Aorta (tissue), 5 donors: ENCODE data around the gene R3HDM4. TPM values are rescaled to one million over a fixed set of nuclear protein-coding genes. Genes with fewer than 3 reads are reported as not detected.

ENCODE experiments used
- ATAC-seq: fragments of 200-7000 bp; cut with Tn5 transposase; one replicate; pipeline ENCODE4 v1.9.1; 2022; ENCODE audit warnings: moderate library complexity; ENCODE audit not compliant: low FRiP score
- DNase-seq, 2 donors: peaks; one replicate each; pipeline ENCODE4 v3.0.0-alpha.2; 2020
- H3K27ac ChIP-seq, 2 donors: one replicate each; pipeline ENCODE4 v1.5.1; 2013; ENCODE audit warnings: low read length in 2 of 2, mild to moderate bottlenecking in 2 of 2, moderate library complexity in 2 of 2, control low read depth in 1 of 2, inconsistent platforms in 1 of 2, low read depth in 1 of 2
- H3K27me3 ChIP-seq, 2 donors: one replicate each; pipeline ENCODE4 v1.6.1; 2013; ENCODE audit warnings: control low read depth in 1 of 2, low read length in 1 of 2, mild to moderate bottlenecking in 1 of 2, moderate library complexity in 1 of 2; ENCODE audit not compliant: insufficient read depth in 2 of 2, control insufficient read depth in 1 of 2
- H3K36me3 ChIP-seq, 2 donors: one replicate each; pipeline ENCODE4 v1.6.1; 2013; ENCODE audit warnings: control low read depth in 1 of 2, low read length in 1 of 2, mild to moderate bottlenecking in 1 of 2; ENCODE audit not compliant: insufficient read depth in 2 of 2, control insufficient read depth in 1 of 2
- H3K4me1 ChIP-seq, 2 donors: one replicate each; pipeline ENCODE4 v1.6.1; 2013; ENCODE audit warnings: low read length in 2 of 2, control low read depth in 1 of 2, mild to moderate bottlenecking in 1 of 2, moderate library complexity in 1 of 2; ENCODE audit not compliant: insufficient read depth in 2 of 2, control insufficient read depth in 1 of 2
- H3K4me3 ChIP-seq, 2 donors: one replicate each; pipeline ENCODE4 v1.5.1; 2013; ENCODE audit warnings: low read length in 2 of 2, control low read depth in 1 of 2, mild to moderate bottlenecking in 1 of 2
- H3K9me3 ChIP-seq: one replicate; pipeline ENCODE4 v1.6.1; 2013; ENCODE audit warnings: mild to moderate bottlenecking, low read length; ENCODE audit not compliant: control insufficient read depth
- WGBS, 2 donors: extraction: QIAGEN DNeasy Blood & Tissue Kit; methylation state at CpG; one replicate each; pipeline ENCODE4 v1.1.7; 2013; 5-methylcytosine and 5-hydroxymethylcytosine counted together
- intact Hi-C, 2 donors: fragments of 100-400 bp; cut with DNase I; formaldehyde crosslinking; loops; one replicate each; pipeline versions ENCODE4 v1.14.2 to v1.15.0; 2022
- polyA plus RNA-seq, 2 donors: library from polyadenylated mRNA; stranded (reverse); fragments of 200-250 nt; gene quantifications; one replicate each; pipeline ENCODE4 v1.2.3, GENCODE V29; 2013
- total RNA-seq, 2 donors: library from RNA; stranded (reverse); fragmentation: NEBNext Ultra II Directional; extraction: Animal tissue kit (Norgen Biotek cat#: 25700); gene quantifications; one replicate each; pipeline ENCODE4 v1.2.1, GENCODE V29; 2021
- donor health status: healthy with polysubstance abuse.
- donor health status: Bipolar disorder and iron deficiency.
- donor health status: DM: no; HTN: no; CAD: no.
- donor health status: DM: no; HTN: no; CAD: no.
- donor health status: DM: yes; HTN: yes; CAD: no.

R3HDM4 gene
- total and polyA plus RNA-seq, 4 donors, result 19.7 to 43.8 (median 38.9) TPM

- Histone ChIP-seq H3K4me1 (no peaks in the 10 kb centered on the region), H3K9me3 (no peaks in the 10 kb centered on the region), H3K36me3 (no peaks in the 10 kb centered on the region), H3K27ac (no peak overlapping the region), H3K27me3 (peaks cover 0 to 3% of the 10 kb centered on the region in 2 donors), H3K4me3 (no peak overlapping the region)
- DNase-seq, result peak; percentile 81 to 89
- ATAC-seq, result peak; percentile 26
- intact Hi-C loops, result loop anchor here in 1 of 2 donors (5.0 kb wide), 1 partner anchor 55 kb away; the partner anchor contains the start of gene KISS1R
- WGBS, 2 donors, result 18 to 21% methylated on average over 38 to 48 of the region's 48 CpGs
Observed at GRCh38 chr19:862581-863314, 50.3 kb downstream of the R3HDM4 start.

- DNase-seq (peak; percentile 72 to 79), ATAC-seq (no peak)
- Histone ChIP-seq H3K27me3 (peaks cover 0 to 3% of the 10 kb centered on the region in 2 donors), H3K4me3 (no peak overlapping the region), H3K4me1 (no peaks in the 10 kb centered on the region), H3K36me3 (no peaks in the 10 kb centered on the region), H3K9me3 (no peaks in the 10 kb centered on the region), H3K27ac (no peak overlapping the region)
- intact Hi-C loops, result loop anchor here (2.0 to 5.0 kb wide), 2 partner anchors 55 to 59 kb away; partner anchors contain the start of gene KISS1R (in 1 of the 2)
- WGBS, 2 donors, result 16 to 22% methylated on average over 55 to 60 of the region's 60 CpGs
Observed at GRCh38 chr19:861756-862580, 51.1 kb downstream of the R3HDM4 start.

DNA sequence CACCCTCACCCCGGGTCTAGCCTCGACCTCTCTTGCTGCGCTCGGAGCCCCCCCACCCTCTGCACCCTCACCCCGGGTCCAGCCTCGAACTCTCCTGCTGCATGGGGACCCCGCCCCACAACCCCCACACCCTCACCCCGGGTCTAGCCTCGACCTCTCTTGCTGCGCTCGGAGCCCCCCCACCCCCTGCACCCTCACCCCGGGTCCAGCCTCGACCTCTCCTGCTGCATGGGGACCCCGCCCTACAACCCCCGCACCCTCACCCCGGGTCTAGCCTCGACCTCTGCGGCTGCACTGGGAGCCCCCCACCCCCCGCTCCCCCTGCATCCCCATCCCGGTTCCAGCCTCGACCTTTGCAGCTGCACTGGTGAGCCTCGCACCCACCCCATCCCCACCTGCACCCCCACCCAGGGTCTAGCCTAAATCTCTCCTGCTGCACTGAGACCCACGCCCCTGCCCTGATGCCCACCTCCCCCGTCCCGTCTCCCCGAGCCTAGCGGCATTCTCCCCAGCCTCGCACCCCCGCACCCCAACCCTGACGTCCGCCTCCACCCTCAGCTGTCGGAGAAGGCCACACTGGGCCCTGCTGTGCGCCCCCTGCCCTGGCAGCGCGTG is 51.8 kb downstream of the R3HDM4 start:
- Histone ChIP-seq H3K27me3 (peaks cover 0 to 3% of the 10 kb centered on the region in 2 donors), H3K9me3 (no peaks in the 10 kb centered on the region), H3K36me3 (no peaks in the 10 kb centered on the region), H3K4me1 (no peaks in the 10 kb centered on the region), H3K27ac (no peak overlapping the region), H3K4me3 (no peak overlapping the region)
- 55 to 67% methylated on average over 27 to 34 of the region's 35 CpGs for WGBS, 2 donors
- no peak for ATAC-seq
- intact Hi-C loops, result loop anchor here (2.0 to 5.0 kb wide), 2 partner anchors 56 to 60 kb away; partner anchors contain the start of gene KISS1R (in 1 of the 2)
- no peak for DNase-seq

DNA sequence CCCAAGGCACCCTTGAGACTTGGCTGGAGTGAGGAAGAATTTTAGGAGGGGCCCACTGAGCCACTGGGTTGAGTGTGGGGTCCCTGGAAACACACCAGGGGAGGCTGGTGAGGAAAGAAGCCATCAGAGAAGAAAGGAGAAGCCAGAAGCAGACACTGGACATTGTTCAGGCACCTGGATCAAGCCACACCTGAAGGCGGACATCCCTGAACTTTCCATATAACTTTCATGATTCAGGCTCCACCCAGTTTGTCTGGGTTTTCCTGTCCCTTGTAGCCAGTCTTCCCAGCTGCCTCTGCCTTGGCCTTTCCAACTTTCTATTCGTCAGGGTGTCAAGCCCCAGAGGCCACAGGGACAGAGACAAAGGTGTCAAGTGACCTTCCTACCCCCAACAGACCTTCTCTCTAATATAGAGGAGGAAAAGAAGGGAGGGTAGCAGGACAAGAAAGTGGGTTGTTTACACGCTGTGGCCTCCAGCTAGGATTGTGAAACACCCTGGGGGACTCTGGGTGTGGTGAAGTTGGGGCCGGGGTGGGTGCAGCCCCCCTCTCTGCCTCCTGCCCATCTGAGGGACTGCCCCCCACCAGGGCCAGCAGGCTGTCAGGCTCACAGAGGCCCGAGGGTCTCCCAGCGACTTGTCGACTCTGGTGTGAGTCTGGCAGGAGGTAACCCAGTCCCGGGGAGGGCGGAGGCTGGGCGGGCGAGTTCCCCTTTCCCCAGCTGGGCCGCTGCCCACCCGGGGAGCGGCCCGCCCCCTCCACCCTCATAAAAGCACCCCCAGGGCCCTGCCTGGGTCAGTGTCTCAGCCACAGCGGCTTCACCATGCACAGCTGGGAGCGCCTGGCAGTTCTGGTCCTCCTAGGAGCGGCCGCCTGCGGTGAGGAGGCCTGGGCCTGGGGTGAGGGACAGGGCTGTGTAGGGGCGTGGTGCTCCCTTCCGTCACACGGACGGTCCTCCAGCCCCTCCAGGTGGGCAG is 53.9 kb downstream of the R3HDM4 start, which contains the start of gene CFD:
Gene CFD (plus strand): TSS at position 797 of the 976 bp plus-strand sequence. CDS start 26 bp downstream, at position 823.
- no peak within 1 kb of the TSS for H3K4me3 ChIP-seq
- H3K27me3 ChIP-seq, result peaks cover 0 to 3% of the 10 kb centered on the region in 2 donors
- ATAC-seq (peak; percentile 68), DNase-seq (peak in 1 of 2 donors; percentile 87)
- H3K36me3 ChIP-seq, result no peaks in the 10 kb centered on the region
- H3K27ac ChIP-seq, result no peak within 1 kb of the TSS
- H3K4me1 ChIP-seq, result no peaks in the 10 kb centered on the region
- WGBS, 2 donors, result 57 to 65% methylated on average over 22 to 24 of the region's 24 CpGs
- intact Hi-C loops, result loop anchor here in 1 of 2 donors (5.0 kb wide), 1 partner anchor 118 kb away; no protein-coding TSS in a partner anchor
- no peaks in the 10 kb centered on the region for H3K9me3 ChIP-seq

DNA sequence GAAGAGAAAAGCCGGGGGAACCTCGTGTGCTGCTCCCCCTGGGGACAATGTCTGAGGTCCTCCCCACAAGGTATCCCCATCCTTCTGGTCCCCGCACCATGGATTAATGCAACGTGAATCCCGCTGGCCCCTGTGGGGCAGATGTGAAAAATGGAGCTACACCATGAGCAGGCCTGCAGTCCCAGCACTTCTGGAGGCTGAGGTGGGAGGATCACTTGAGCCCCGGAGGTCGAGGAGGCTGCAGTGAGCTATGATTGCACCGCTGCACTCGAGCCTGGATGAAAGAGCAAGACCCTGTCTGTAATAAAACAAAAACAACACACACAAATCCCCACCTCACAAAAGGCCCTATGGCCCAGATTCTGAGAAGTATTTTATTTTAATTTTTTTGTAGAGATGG is 54.7 kb downstream of the R3HDM4 start:
- WGBS, 2 donors, result 80 to 81% methylated on average over 9 of the region's 9 CpGs
- no peak for ATAC-seq
- H3K27me3 ChIP-seq, result peaks cover 0 to 3% of the 10 kb centered on the region in 2 donors

DNA sequence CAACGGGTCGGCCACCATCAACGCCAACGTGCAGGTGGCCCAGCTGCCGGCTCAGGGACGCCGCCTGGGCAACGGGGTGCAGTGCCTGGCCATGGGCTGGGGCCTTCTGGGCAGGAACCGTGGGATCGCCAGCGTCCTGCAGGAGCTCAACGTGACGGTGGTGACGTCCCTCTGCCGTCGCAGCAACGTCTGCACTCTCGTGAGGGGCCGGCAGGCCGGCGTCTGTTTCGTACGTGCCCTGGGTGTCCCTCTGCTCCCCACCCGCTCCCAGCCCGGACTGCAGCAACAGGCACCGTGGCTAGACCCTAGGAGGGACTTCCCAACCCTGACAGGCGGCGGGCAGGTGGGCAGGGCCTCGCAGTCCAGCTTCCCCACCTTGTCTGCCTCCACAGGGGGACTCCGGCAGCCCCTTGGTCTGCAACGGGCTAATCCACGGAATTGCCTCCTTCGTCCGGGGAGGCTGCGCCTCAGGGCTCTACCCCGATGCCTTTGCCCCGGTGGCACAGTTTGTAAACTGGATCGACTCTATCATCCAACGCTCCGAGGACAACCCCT is 57.4 kb downstream of the R3HDM4 start:
- H3K4me3 ChIP-seq, result no peak overlapping the region
- WGBS, 2 donors, result 70 to 72% methylated on average over 40 of the region's 40 CpGs
- peaks cover 0 to 2% of the 10 kb centered on the region in 2 donors for H3K27me3 ChIP-seq
- no peak for DNase-seq
- intact Hi-C loops, result loop anchor here (2.0 to 5.0 kb wide), 2 partner anchors 122 to 127 kb away; no protein-coding TSS in a partner anchor
- no peaks in the 10 kb centered on the region for H3K36me3 ChIP-seq
- no peak overlapping the region for H3K27ac ChIP-seq
- no peaks in the 10 kb centered on the region for H3K9me3 ChIP-seq
- no peaks in the 10 kb centered on the region for H3K4me1 ChIP-seq
- ATAC-seq, result no peak

More for the DNA sequence above, 54.7 kb downstream of the R3HDM4 start:
- H3K4me3 ChIP-seq, result no peak overlapping the region
- H3K9me3 ChIP-seq, result no peaks in the 10 kb centered on the region
- intact Hi-C loops, result loop anchor here in 1 of 2 donors (5.0 kb wide), 1 partner anchor 119 kb away; no protein-coding TSS in a partner anchor
- no peaks in the 10 kb centered on the region for H3K36me3 ChIP-seq
- no peak for DNase-seq
- H3K27ac ChIP-seq, result no peak overlapping the region
- no peaks in the 10 kb centered on the region for H3K4me1 ChIP-seq

GRCh38 chr19:855142-855541 is 57.9 kb downstream of the R3HDM4 start:
- 83 to 87% methylated on average over 12 of the region's 12 CpGs for WGBS, 2 donors
- no peak overlapping the region for H3K4me3 ChIP-seq
- H3K4me1 ChIP-seq, result no peaks in the 10 kb centered on the region
- intact Hi-C loops, result loop anchor here in 1 of 2 donors (5.0 kb wide), 1 partner anchor 122 kb away; no protein-coding TSS in a partner anchor
- DNase-seq (no peak), ATAC-seq (no peak)
- H3K27me3 ChIP-seq, result no peaks in the 10 kb centered on the region
- H3K36me3 ChIP-seq, result no peaks in the 10 kb centered on the region
- H3K9me3 ChIP-seq, result no peaks in the 10 kb centered on the region
- no peak overlapping the region for H3K27ac ChIP-seq
